Spleen (tissue), 11 donors: ENCODE measurements around the gene CSPG5. TPM values are rescaled to one million over a fixed set of nuclear protein-coding genes. Genes with fewer than 3 reads are reported as not detected.

Experiments used
- DNase-seq: peaks from one replicate; pipeline ENCODE4 v3.0.0-alpha.2; 2020
- H3K27ac ChIP-seq, 8 donors: fragments of 200-600 bp; sonication (generic) in 7 of 8; 1 replicate in 4 of 8; 2 replicates in 4 of 8; pipeline versions ENCODE4 v1.5.0 to v1.8.0; 2016 to 2021; ENCODE audit warnings: inconsistent platforms in 4 of 8, mild to moderate bottlenecking in 4 of 8, moderate library complexity in 1 of 8
- H3K27me3 ChIP-seq, 7 donors: fragments of 200-600 bp; sonication (generic) in 6 of 7; replicated peaks in 1 of 7; 1 replicate in 4 of 7; 2 replicates in 3 of 7; pipeline versions ENCODE4 v1.5.0 to v1.8.0; 2016 to 2021; ENCODE audit warnings: inconsistent platforms in 3 of 7, mild to moderate bottlenecking in 1 of 7
- H3K36me3 ChIP-seq, 6 donors: fragments of 200-600 bp; sonication (generic) in 5 of 6; 1 replicate in 4 of 6; 2 replicates in 2 of 6; pipeline versions ENCODE4 v1.5.0 to v1.8.0; 2016 to 2021; ENCODE audit warnings: inconsistent platforms in 2 of 6
- H3K4me1 ChIP-seq, 6 donors: fragments of 200-600 bp; sonication (generic) in 5 of 6; 1 replicate in 3 of 6; 2 replicates in 3 of 6; pipeline versions ENCODE4 v1.5.0 to v1.8.0; 2016 to 2021; ENCODE audit warnings: inconsistent platforms in 3 of 6
- H3K4me3 ChIP-seq, 8 donors: fragments of 200-600 bp; sonication (generic) in 7 of 8; 1 replicate in 4 of 8; 2 replicates in 4 of 8; pipeline versions ENCODE4 v1.5.0 to v1.8.0; 2016 to 2021; ENCODE audit warnings: inconsistent platforms in 4 of 8, mild to moderate bottlenecking in 4 of 8, moderate library complexity in 2 of 8
- H3K9me3 ChIP-seq, 8 donors: fragments of 200-600 bp; sonication (generic) in 7 of 8; 1 replicate in 4 of 8; 2 replicates in 4 of 8; pipeline versions ENCODE4 v1.5.0 to v1.8.0; 2016 to 2021; ENCODE audit warnings: inconsistent platforms in 4 of 8
- POLR2A ChIP-seq, 3 donors: fragments of 450-650 bp; IDR thresholded peaks; one replicate each; pipeline ENCODE4 v1.5.1; 2017; ENCODE audit warnings: antibody characterized with exemption in 3 of 3, mild to moderate bottlenecking in 1 of 3
- POLR2AphosphoS5 ChIP-seq, 3 donors: sonication (generic); formaldehyde crosslinking; IDR thresholded peaks; one replicate each; pipeline ENCODE4 v1.5.1; 2017; ENCODE audit warnings: antibody characterized with exemption in 3 of 3
- WGBS, 5 donors: extraction: QIAGEN DNeasy Blood & Tissue Kit in 3 of 5; methylation state at CpG; one replicate each; pipeline versions ENCODE4 v1.1.5 to v1.1.7; 2013 to 2018; 5-methylcytosine and 5-hydroxymethylcytosine counted together
- intact Hi-C: fragments of 100-400 bp; cut with DNase I; formaldehyde crosslinking; loops from one replicate; pipeline ENCODE4 v1.15.0; 2023; ENCODE audit warnings: low total_unique reads
- polyA plus RNA-seq, 3 donors: library from polyadenylated mRNA; stranded (reverse); fragments of 200-250 nt; gene quantifications; one replicate each; pipeline ENCODE4 v1.2.1, GENCODE V29; 2013
- total RNA-seq, 7 donors: library from RNA; depleted of rRNA in 3 of 7; stranded (reverse); fragments of >200 nt in 3 of 7; fragmentation: NEBNext Ultra II Directional in 4 of 7; extraction: Animal tissue kit (Norgen Biotek cat#: 25700) in 4 of 7; gene quantifications; one replicate each; pipeline versions ENCODE4 v1.1.0 to v1.2.1, GENCODE V29; 2016 to 2021
- TF ChIP-seq, protein P1 (sequence below), 11 experiments: fragments of 200-600 bp in 7 of 11; fragments of 450-650 bp in 4 of 11; sonication (generic) in 4 of 11; IDR thresholded peaks in 8 of 11; conservative IDR thresholded peaks in 3 of 11; 1 replicate in 7 of 11; 2 replicates in 4 of 11; pipeline versions ENCODE4 v1.4.0 to v1.8.0; 2016 to 2021; ENCODE audit warnings: antibody characterized with exemption in 11 of 11, inconsistent platforms in 4 of 11, mild to moderate bottlenecking in 1 of 11
- donor health status: healthy with polysubstance abuse.
- donor health status: DM: no; HTN: no; CAD: no; lungs with moderate emphysema.
- donor health status: DM: no; HTN: no; CAD: no.
- donor health status: Bipolar disorder and iron deficiency.
- donor health status: healthy.
- donor health status: DM: no; HTN: no; CAD: no.
- donor health status: DM: yes; HTN: yes; CAD: no.

CSPG5 gene
- total and polyA plus RNA-seq, 10 donors = 0.09 to 0.34 (median 0.19) TPM; not detected in 4

DNA sequence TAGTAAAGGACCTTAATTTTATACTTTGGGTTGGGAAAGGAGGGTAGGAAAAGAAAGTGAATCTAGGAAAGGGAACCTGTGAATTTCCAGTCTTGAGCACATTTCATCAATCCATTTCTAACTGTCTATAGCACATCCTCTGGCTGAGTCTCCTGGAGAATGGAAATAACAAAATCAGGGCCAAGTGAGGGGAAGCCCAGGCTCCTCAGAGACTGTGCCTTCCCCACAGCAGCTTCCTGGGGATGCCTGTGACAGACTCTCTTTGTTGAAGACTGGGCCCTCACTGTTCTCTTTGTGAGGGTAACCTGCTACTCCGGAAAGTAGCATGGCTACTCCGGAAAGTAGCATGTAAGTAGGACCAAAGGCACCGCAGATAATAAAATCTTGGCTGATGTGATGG lies 22.6 kb upstream of the CSPG5 start:
- WGBS, 5 donors = 95 to 97% (median 97%) methylated on average over 3 of the region's 3 CpGs
- no peak overlapping the region for H3K27ac ChIP-seq
- intact Hi-C loops = no loop called here
- H3K9me3 ChIP-seq = no peaks in the 10 kb centered on the region
- peaks cover 0 to 94% (median 31%) of the 10 kb centered on the region in 6 donors for H3K36me3 ChIP-seq
- H3K4me3 ChIP-seq = no peak overlapping the region
- TF ChIP-seq POLR2AphosphoS5 (IDR thresholded peaks at IDR 0.05) (no peak), POLR2A (IDR thresholded peaks at IDR 0.05) (no peak)
- TF ChIP-seq, protein P1, sequence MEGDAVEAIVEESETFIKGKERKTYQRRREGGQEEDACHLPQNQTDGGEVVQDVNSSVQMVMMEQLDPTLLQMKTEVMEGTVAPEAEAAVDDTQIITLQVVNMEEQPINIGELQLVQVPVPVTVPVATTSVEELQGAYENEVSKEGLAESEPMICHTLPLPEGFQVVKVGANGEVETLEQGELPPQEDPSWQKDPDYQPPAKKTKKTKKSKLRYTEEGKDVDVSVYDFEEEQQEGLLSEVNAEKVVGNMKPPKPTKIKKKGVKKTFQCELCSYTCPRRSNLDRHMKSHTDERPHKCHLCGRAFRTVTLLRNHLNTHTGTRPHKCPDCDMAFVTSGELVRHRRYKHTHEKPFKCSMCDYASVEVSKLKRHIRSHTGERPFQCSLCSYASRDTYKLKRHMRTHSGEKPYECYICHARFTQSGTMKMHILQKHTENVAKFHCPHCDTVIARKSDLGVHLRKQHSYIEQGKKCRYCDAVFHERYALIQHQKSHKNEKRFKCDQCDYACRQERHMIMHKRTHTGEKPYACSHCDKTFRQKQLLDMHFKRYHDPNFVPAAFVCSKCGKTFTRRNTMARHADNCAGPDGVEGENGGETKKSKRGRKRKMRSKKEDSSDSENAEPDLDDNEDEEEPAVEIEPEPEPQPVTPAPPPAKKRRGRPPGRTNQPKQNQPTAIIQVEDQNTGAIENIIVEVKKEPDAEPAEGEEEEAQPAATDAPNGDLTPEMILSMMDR (IDR thresholded peaks at IDR 0.05 in 8 of 11, conservative IDR thresholded peaks at IDR 0.05 in 3 of 11) = no peak
- H3K27me3 ChIP-seq = no peaks in the 10 kb centered on the region
- no peak for DNase-seq
- H3K4me1 ChIP-seq = no peaks in the 10 kb centered on the region

DNA sequence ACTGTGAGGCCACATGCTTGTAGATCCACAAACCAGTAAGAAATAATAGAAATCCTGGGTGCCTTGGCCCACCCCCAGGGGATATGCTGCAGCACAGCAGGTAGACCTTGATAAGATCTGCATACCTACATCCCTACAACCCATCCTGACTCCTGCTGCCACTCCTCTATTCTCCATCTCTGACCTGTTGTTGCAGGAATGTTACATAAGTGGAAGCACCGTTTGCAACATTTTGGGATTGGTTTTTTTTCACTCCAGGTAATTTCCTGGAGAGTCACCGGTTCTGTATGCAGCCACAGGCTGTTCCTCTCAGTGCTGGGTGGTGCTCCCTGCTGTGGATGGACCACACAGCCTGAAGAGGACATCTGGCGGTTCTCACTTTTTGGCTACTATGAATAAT lies 16.1 kb upstream of the CSPG5 start:
- H3K36me3 ChIP-seq = peaks cover 0 to 92% (median 33%) of the 10 kb centered on the region in 6 donors
- no peak for DNase-seq
- TF ChIP-seq POLR2A (IDR thresholded peaks at IDR 0.05) = no peak
- TF ChIP-seq POLR2AphosphoS5 (IDR thresholded peaks at IDR 0.05) = no peak
- TF ChIP-seq, protein P1 (IDR thresholded peaks at IDR 0.05 in 8 of 11, conservative IDR thresholded peaks at IDR 0.05 in 3 of 11) = no peak
- no peak overlapping the region for H3K4me3 ChIP-seq
- WGBS, 5 donors = 75 to 90% (median 88%) methylated on average over 3 of the region's 3 CpGs
- no peaks in the 10 kb centered on the region for H3K4me1 ChIP-seq
- H3K27me3 ChIP-seq = no peaks in the 10 kb centered on the region
- intact Hi-C loops = no loop called here
- H3K27ac ChIP-seq = no peak overlapping the region
- H3K9me3 ChIP-seq = no peaks in the 10 kb centered on the region

DNA sequence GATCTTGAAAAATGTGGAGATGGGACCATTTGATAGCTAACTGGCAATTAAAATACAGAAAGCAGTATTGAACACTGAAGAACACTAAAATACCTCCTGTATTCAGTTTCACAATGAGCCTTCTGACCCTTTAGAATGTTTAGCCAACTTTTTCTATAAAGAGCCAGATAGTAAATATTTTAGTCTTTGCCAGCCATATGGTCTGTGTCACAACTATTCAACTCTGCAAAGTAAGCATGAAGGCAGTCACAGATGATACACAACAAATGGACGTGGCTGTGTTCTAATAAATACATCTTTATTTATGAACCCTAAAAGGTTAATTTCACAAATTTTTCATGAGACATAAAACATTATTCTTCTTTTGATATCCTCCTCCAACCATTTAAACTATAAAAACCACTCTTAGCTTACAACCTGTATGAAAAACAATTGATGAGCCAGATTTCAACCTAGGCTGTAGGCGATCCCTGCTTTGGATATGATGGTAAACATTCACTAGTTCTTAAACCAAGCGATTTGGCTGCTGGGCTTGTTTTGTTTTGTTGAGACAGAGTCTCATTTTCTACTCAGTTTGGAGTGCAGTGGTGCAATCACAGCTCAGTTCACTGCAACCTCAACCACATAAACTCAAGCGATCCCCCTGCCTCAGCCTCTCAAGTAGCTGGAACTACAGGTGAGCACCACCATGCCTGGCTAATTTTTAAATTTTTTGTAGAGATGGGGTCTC lies 13.6 kb upstream of the CSPG5 start:
- no peaks in the 10 kb centered on the region for H3K27me3 ChIP-seq
- no peak for TF ChIP-seq POLR2A (IDR thresholded peaks at IDR 0.05)
- no peak for TF ChIP-seq POLR2AphosphoS5 (IDR thresholded peaks at IDR 0.05)
- TF ChIP-seq, protein P1 (IDR thresholded peaks at IDR 0.05 in 8 of 11, conservative IDR thresholded peaks at IDR 0.05 in 3 of 11) = no peak
- no peaks in the 10 kb centered on the region for H3K9me3 ChIP-seq
- no peak overlapping the region for H3K27ac ChIP-seq
- DNase-seq = no peak
- H3K4me1 ChIP-seq = no peaks in the 10 kb centered on the region
- intact Hi-C loops = no loop called here
- 89 to 94% (median 93%) methylated on average over 4 of the region's 4 CpGs for WGBS, 5 donors
- peaks cover 0 to 95% (median 54%) of the 10 kb centered on the region in 6 donors for H3K36me3 ChIP-seq
- no peak overlapping the region for H3K4me3 ChIP-seq

DNA sequence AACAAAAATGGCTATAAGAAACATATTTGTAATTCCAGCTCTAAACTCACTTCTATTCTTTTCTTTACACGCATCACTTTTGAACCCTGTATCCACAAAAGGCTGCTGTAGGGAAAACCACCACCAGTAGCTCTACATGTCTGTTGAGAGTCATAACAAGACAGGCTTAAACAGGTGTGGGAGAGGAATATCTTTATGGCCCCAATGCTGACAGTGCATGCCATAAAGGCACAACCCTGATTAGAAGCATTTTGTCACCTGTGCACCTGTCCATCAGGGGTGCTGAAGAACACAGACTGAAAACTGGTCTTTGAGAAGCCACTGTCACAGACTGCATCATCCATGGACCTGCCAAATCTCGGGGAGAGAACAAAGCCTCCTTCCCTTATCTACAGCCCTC lies 11.6 kb upstream of the CSPG5 start:
- no peak for TF ChIP-seq POLR2AphosphoS5 (IDR thresholded peaks at IDR 0.05)
- TF ChIP-seq, protein P1 (IDR thresholded peaks at IDR 0.05 in 8 of 11, conservative IDR thresholded peaks at IDR 0.05 in 3 of 11) = no peak
- no peak for TF ChIP-seq POLR2A (IDR thresholded peaks at IDR 0.05)
- Histone ChIP-seq H3K4me1 (no peaks in the 10 kb centered on the region), H3K4me3 (no peak overlapping the region), H3K27me3 (no peaks in the 10 kb centered on the region), H3K27ac (no peak overlapping the region), H3K9me3 (no peaks in the 10 kb centered on the region), H3K36me3 (peaks cover 0 to 97% (median 69%) of the 10 kb centered on the region in 6 donors)
- intact Hi-C loops = no loop called here
- DNase-seq = no peak
- WGBS, 5 donors = 93 to 99% (median 96%) methylated on average over 2 of the region's 2 CpGs
